Astrocyte (in vitro differentiated cells and primary cell): ENCODE measurements around the gene DEFB110.

Source experiments
- EZH2 ChIP-seq: IDR thresholded peaks from 2 replicates; pipeline ENCODE4 v1.6.1; 2012; ENCODE audit warnings: mild to moderate bottlenecking, low read length, inconsistent platforms; ENCODE audit not compliant: insufficient read depth
- TF ChIP-seq, protein P1 (sequence below): IDR thresholded peaks from 2 replicates; pipeline ENCODE4 v1.5.1; 2011; ENCODE audit warnings: low read depth, mild to moderate bottlenecking, inconsistent platforms, low read length, moderate library complexity; ENCODE audit not compliant: insufficient read depth

DNA sequence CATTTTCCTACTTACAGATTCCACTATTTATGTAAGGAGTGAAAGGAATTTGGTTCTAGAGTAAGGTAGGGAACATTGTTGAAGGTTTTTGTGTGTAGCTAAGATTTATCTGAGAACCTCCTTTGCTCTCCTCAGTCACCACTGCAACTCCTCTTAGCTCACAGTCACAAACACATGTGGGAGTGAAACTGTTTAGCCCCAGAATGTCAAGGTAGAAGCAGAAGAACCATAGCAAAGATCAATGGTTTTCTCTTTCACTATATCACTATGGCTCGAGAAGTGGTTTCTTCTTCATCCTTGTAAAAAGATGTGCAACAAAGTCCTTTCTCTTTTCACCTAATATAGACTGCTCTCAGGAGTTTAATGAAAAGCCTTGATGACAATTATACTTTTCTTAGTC, 34.4 kb upstream of the DEFB110 start:
- TF ChIP-seq, protein P1, sequence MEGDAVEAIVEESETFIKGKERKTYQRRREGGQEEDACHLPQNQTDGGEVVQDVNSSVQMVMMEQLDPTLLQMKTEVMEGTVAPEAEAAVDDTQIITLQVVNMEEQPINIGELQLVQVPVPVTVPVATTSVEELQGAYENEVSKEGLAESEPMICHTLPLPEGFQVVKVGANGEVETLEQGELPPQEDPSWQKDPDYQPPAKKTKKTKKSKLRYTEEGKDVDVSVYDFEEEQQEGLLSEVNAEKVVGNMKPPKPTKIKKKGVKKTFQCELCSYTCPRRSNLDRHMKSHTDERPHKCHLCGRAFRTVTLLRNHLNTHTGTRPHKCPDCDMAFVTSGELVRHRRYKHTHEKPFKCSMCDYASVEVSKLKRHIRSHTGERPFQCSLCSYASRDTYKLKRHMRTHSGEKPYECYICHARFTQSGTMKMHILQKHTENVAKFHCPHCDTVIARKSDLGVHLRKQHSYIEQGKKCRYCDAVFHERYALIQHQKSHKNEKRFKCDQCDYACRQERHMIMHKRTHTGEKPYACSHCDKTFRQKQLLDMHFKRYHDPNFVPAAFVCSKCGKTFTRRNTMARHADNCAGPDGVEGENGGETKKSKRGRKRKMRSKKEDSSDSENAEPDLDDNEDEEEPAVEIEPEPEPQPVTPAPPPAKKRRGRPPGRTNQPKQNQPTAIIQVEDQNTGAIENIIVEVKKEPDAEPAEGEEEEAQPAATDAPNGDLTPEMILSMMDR = no peak
- no peak for TF ChIP-seq EZH2
